GM10266 (cell line): ENCODE measurements around the gene NOX4.
"Not testable (repeated sequence)": the region's sequence is repeated elsewhere in the genome, so short reads cannot be mapped to it uniquely, and the experiment has no call there.

Experiments
- DNase-seq: peaks from one replicate; pipeline ENCODE4 v3.0.0; 2012; ENCODE audit errors: extremely low spot score
- TF ChIP-seq, protein P1 (sequence below): IDR thresholded peaks from 2 replicates; pipeline ENCODE4 v1.5.1; 2012; ENCODE audit warnings: mild to moderate bottlenecking, low read depth; ENCODE audit not compliant: control insufficient read depth, insufficient read depth; ENCODE audit errors: missing control alignments

The NOX4 gene

DNA sequence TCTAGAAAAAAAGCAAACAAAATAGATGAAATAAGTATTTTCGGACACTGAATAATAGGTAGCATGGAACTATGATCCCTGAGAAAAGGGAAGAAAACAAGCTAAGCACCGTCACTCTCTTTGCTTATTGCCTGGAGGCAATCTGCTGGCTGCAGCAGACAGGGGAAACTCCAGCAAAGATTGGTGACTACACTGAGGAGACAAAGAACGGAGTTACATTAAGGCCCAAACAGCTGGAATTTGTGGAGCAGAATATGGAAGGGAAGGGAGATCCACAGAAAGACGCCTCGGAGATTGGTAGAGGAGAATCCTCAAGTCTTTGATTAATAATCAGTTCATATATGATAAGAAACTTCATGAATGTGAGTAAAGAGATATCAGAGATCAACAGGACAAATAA is 163.3 kb downstream of the NOX4 start:
- DNase-seq: no peak
- TF ChIP-seq, protein P1, sequence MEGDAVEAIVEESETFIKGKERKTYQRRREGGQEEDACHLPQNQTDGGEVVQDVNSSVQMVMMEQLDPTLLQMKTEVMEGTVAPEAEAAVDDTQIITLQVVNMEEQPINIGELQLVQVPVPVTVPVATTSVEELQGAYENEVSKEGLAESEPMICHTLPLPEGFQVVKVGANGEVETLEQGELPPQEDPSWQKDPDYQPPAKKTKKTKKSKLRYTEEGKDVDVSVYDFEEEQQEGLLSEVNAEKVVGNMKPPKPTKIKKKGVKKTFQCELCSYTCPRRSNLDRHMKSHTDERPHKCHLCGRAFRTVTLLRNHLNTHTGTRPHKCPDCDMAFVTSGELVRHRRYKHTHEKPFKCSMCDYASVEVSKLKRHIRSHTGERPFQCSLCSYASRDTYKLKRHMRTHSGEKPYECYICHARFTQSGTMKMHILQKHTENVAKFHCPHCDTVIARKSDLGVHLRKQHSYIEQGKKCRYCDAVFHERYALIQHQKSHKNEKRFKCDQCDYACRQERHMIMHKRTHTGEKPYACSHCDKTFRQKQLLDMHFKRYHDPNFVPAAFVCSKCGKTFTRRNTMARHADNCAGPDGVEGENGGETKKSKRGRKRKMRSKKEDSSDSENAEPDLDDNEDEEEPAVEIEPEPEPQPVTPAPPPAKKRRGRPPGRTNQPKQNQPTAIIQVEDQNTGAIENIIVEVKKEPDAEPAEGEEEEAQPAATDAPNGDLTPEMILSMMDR: no peak

DNA sequence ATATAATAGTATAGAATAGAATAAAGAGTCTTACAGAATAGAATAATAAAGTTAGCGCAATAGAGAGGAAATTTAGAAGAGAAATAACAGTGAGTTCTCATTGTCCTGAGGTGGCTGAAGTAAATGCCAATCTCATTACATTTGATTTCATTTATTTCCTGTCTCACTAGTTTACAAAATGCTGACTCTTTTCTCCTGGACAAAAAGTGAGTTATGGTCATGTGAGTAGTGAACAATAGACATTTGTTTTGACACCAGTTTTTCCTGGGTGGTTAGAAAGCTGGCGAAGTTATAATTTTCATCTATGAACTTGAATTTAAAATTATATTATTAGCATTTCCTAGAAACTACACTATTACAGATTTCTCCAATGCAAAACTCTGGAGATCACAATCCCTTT is 169.8 kb downstream of the NOX4 start:
- TF ChIP-seq, protein P1: no peak
- no peak for DNase-seq

DNA sequence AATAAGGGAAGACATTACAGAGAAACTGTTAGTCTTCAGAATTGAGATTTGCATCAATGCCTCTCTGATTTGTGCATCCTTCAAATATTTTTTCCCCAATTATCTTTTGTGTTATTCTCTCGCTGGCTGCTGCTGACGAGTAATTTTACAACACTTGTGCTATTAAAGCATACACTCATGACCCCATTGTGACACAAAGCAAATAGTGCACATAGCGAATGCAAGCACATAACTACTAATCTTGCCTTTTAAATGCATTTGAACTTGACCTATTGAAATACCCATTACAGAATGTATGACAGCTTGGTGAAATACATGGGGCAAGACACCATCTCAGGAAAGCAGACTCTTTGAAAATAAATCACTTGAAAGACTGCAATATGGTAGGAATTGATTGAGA is 180.6 kb downstream of the NOX4 start:
- DNase-seq: not testable (repeated sequence)

DNA sequence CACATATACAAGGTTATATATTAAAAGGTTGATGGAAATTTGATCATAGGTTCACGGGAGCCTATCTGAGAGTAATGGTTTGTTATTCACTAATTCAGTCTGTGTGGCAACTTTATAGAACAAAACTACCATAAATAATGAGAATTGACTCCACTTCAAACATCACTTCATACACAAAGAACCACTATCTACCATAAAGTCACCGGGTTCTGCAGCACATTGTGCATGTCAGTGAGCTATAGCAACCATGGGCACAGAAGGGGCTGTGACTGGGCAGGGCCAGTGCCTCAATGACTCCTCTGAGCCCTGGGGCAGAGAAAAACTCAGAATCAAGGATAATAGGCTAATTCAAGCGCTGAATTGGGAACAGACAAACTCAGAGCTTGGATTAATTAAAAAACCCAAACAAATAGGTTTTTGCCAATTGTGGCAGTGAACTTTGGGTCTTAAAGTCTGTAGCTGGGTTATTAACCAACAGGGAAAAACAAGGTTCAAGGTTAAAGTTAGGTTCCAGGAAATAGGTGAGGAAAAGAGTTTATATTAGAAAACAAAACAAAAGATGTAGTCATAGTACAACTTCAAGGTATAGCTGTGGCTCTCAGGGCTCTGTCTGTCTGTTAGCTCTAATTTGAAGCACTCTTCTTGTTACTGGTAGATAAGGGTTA is 181.7 kb downstream of the NOX4 start:
- not testable (repeated sequence) for DNase-seq

DNA sequence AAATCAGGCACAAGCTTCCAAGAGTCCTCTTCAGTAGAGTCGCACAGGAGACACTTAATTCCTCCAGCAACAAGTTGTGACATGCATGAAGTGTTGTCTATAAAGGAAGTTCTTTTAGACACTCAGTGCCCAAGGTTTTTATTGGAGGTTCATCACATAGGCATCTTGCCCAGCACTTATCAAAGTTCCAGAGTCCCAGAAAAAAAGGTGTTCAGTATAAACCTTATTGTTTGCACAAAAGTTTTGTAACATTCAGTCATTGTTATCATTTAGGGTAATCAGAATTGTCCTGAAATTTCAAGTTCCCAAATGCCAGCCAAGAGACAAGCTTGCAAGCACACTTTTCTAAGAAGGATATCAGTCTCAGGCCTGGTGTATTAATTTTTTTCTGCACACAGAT is 182.9 kb downstream of the NOX4 start:
- not testable (repeated sequence) for DNase-seq

DNA sequence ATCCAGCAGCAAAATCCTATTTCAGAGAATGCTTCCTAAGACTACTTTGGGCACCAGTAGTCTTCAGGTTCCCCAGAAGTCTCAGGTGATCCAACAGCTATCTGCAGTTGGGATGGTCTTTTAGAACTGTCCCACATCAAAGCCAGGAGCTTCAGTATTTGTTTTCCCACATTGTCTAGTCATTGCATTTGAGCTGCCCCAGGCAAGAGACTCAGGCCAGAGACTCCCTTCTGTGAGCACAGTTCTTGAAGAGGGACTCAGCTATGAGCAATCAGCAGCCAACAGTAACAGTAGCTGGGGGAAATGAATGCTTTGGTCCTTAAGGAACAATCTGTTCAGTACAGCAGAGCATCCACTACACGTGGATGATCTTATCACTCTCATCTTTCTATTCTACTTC is 188.1 kb downstream of the NOX4 start:
- not testable (repeated sequence) for DNase-seq

DNA sequence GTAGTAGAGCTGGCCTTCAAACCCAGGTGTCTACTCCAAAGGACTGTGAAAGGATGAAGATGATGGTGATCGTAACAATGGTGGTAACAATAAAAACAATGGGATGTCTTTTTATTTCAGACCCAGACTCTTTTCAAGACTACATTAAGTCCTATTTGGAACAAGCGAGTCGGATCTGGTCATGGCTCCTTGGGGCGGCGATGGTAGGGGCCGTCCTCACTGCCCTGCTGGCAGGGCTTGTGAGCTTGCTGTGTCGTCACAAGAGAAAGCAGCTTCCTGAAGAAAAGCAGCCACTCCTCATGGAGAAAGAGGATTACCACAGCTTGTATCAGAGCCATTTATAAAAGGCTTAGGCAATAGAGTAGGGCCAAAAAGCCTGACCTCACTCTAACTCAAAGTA is 196.2 kb downstream of the NOX4 start:
- DNase-seq: not testable (repeated sequence)

DNA sequence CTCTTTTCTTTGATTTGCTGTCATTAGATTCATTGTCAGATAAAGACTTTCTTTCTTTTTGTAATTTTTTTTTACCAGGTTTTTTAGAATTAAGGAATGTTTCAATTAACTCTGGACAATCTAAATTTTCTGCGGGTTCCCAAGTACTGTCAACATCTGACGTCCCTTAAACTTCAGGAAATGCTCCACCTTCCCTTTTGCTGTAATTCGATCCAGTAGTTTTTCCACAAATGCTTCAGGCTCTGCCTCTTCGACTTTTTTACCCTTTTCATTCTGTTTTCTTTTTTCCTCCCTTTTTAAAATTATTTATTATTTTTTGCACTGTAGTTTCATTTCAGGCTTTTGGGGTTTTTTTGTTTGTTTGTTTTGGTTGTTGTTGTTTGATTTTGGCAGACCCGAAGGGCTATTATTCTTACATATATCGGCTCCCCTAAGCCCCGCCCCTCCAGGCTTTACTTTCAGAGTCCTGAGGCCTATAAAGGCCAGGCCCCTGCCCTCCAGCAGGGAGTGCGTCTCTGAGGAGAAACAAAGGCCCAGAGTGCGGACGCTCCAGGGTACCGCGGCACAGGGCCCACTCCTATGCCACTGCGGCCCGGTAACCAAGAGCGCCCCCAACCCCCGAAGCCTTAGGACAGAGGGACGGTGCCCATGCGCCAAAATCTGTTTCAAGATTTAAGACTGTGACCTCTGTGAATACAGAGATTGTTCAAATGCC is 197.1 kb downstream of the NOX4 start:
- no peak for DNase-seq
- TF ChIP-seq, protein P1: no peak

DNA sequence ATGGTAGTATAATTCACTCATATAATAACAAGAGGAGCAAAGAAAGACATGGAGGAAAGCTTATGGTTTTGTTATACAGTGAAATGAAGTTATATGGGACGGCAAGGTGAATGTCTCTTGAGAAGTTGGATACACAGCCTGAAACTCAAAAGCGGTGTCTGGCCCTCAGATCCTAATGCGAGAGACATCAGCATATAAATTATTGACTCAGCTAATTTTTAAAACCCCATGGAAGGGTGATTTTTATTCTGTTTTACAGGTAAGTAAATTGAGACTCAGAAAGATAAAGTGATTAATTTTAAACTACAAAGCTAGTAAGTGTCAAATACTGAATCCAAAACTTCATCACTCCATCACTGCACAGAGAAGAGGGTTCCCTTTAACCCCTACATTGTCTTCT is 203.2 kb downstream of the NOX4 start:
- not testable (repeated sequence) for DNase-seq

DNA sequence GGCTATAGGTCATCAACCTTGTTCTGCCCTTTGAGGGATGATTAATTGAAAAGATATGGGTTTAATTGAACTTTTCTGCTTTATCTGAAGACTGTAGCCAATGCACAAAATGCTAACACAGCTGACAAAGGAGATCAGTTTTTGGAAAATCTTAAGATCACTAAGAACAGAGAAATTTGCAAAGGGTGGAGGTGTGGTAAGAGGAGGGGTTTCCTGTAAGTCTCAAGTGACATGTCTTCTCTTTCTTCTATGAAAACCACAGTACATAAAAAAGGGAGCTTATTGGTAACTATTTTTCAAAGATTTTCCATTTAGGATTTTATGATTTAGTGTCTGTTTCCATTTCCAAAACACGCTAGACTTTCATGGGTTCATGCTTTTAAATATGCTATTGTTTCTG is 204.6 kb downstream of the NOX4 start:
- not testable (repeated sequence) for DNase-seq

DNA sequence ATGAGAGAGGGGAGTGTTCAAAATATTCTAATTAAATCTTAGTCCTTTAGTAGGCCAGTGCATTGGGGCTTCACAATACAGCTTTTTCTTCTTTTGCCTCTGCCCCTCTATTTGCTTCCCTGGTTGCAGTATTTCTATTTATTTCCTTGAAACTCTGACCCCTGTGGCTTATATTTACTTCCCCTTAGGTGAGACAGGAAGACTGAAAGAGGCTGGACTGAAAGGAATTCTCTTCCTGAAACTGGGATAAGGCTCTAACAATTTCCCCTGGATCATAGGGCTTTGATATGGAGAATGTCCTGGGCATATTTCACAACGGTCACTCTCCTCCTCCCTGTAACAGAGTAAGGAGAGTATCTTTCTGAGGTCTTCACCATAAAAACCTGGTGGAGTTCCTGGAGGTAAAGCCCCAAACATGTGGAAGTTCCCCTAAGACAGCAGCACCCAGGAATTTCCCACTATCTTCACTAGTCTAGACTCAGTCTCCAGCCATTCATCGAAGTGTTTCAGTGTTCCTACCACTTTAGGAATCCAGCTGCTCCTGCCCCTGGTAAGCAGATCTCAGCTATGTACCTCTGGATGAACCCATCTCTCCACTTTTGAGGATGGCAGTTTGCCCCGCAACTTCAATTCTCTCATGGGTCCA is 210.0 kb downstream of the NOX4 start:
- DNase-seq: not testable (repeated sequence)

DNA sequence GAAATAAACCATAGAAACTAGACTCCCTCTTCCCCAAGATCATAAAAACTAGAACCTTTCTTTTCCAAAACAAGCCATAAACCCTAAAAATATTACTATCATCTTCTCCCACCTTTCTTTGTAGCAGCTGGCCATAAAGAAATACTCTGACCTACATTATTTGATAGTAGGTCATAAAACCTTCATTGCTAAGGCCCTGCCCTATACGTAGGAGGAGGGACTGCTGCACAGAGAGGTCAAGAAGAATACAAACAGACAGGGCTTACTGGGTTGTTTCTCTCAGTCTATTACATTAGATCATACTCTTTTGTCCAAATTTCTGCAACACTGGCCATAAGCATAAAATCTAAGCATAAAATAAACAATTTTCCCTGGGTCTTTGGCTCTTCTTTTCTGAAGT is 212.0 kb downstream of the NOX4 start:
- no peak for DNase-seq
- TF ChIP-seq, protein P1: no peak
